Measurements from ENCODE around the gene MMRN2.
"Not testable (repeated sequence)": the region's sequence is repeated elsewhere in the genome, so short reads cannot be mapped to it uniquely, and the experiment has no call there.

GRCh38 chr10:86984498-86984897 lies 27.1 kb upstream of the MMRN2 start:
- TF ChIP-seq, protein P1, sequence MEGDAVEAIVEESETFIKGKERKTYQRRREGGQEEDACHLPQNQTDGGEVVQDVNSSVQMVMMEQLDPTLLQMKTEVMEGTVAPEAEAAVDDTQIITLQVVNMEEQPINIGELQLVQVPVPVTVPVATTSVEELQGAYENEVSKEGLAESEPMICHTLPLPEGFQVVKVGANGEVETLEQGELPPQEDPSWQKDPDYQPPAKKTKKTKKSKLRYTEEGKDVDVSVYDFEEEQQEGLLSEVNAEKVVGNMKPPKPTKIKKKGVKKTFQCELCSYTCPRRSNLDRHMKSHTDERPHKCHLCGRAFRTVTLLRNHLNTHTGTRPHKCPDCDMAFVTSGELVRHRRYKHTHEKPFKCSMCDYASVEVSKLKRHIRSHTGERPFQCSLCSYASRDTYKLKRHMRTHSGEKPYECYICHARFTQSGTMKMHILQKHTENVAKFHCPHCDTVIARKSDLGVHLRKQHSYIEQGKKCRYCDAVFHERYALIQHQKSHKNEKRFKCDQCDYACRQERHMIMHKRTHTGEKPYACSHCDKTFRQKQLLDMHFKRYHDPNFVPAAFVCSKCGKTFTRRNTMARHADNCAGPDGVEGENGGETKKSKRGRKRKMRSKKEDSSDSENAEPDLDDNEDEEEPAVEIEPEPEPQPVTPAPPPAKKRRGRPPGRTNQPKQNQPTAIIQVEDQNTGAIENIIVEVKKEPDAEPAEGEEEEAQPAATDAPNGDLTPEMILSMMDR (IDR thresholded peaks at IDR 0.05) = not testable (repeated sequence)
- TF ChIP-seq POLR2A (IDR thresholded peaks at IDR 0.05) = not testable (repeated sequence)
